ENCODE measurements around the gene RAB24. TPM values are rescaled to one million over a fixed set of nuclear protein-coding genes. Genes with fewer than 3 reads are reported as not detected.

The RAB24 gene
- total and polyA plus RNA-seq, 2 donors (not counting 1 experiment from before 2014, with no cell fraction given) = 25.9 to 34.2 TPM

DNA sequence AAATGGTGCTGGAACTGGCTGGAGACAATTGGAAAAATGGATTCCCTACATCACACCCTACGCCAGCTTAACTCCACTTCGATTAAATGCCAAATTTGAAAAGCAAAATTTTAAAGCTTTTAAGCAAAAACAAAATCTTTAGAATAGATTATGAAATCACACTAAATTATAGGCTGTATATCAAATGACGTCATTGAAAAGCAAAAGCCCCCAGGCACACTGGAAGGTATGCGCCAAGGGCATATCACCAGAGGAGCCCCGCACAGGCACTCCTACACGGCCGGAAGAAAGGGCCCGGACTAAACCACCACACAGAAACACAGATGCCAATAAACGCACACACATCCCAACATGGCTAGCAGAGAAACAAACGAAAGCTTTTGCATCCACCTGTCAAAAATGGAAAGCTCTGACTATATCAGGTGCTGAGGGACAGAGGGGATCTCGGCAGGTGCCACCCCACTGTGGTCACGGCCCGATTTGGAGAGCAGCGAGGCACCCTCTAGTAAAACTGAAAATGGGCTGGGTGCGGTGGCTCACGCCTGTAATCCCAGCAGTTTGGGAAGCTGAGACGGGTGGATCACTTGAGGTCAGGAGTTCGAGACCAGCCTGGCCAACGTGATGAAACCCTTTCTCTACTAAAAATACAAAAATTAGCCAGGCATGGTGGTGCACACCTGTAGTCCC lies 25.2 kb upstream of the RAB24 start:
- H3K4me1 ChIP-seq (ENCODE audit: control insufficient read depth, extremely low read depth, insufficient read depth, low read length) = peaks cover 9% of the 10 kb centered on the region
- no peak overlapping the region for H3K4me3 ChIP-seq (replicated peaks in 1 of 4; ENCODE audit: control extremely low read depth in 1 of 4, insufficient read depth in 1 of 4, low read depth in 3 of 4, low read length in 4 of 4)
- peaks cover 20% of the 10 kb centered on the region for H3K36me3 ChIP-seq (ENCODE audit: control insufficient read depth, insufficient read depth, low read length)
- no peaks in the 10 kb centered on the region for H4K20me1 ChIP-seq (ENCODE audit: control insufficient read depth, extremely low read depth, insufficient read depth, low read length)
- no peak overlapping the region for H3K4me2 ChIP-seq (ENCODE audit: extremely low read depth, insufficient read depth, low read length)
- no peaks in the 10 kb centered on the region for H3K9me3 ChIP-seq (ENCODE audit: control insufficient read depth, insufficient read depth, low read depth, low read length)
- TF ChIP-seq CTCF (conservative IDR thresholded peaks at IDR 0.05 in 1 of 2, IDR thresholded peaks at IDR 0.05 in 1 of 2; ENCODE audit: low read depth in 1 of 2, low read length in 2 of 2) (no peak), EZH2 (IDR thresholded peaks at IDR 0.05; ENCODE audit: low read length, missing control alignments) (no peak)
- H3K27ac ChIP-seq (ENCODE audit: insufficient read depth, low read length) = no peak overlapping the region
- no peak overlapping the region for H3K9ac ChIP-seq (ENCODE audit: insufficient read depth, low read length)
- no peaks in the 10 kb centered on the region for H3K27me3 ChIP-seq (ENCODE audit: control insufficient read depth, insufficient read depth, low read length)
- DNase-seq (ENCODE audit: low read depth in 2 of 2) = no peak
- no peak overlapping the region for H2AFZ ChIP-seq (ENCODE audit: low read length)
- no peaks in the 10 kb centered on the region for H3K79me2 ChIP-seq (ENCODE audit: control insufficient read depth, insufficient read depth, low read length)

DNA sequence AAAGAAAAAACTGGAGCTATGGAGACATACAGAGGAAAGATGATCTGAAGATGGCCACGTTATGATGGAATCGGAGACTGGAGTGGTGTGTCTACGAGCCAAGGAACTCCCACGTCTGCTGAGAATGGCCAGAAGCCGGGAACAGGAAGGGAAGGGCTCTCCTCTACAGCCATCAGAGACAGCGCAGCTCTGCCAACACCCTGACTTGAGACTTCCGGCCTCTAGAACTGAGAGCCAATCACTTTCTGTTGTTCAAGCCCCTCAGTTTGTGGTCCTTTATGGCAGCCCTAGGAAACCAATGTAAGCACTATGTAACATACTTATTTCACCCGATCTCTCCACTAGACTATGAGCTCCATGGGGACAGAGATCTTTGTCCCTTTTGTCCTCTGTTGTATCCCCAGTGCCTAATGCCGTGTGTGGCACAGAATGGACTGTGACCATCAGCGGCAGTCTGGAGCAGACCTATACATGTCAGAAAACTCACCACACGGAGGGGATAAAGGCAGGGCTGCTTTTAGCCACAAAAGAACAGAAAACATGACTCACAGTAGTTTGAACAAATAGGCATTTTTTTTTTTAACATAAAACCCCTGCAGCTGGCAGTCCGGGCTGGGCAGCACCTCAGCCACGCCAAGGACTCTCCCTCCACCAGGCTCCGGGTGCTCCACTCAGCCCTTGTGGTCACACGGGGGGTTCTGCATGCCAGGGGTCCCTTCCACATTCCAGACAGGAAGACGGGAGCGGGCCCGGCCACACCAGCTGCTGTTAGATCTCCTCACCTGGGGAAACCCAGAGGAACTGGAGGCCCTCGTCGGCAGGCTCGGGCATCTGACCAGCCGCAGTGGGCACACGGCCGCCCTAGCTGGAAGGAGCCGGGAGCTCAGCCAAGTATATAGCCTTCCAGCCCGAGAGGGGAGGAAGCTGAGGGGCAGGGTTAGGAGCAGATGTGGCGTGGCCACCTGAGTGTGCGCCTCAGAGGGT lies 24.3 kb upstream of the RAB24 start:
- peaks cover 14% of the 10 kb centered on the region for H3K36me3 ChIP-seq (ENCODE audit: control insufficient read depth, insufficient read depth, low read length)
- H4K20me1 ChIP-seq (ENCODE audit: control insufficient read depth, extremely low read depth, insufficient read depth, low read length) = no peaks in the 10 kb centered on the region

More for the DNA sequence above, 24.3 kb upstream of the RAB24 start:
- Histone ChIP-seq H3K27ac (ENCODE audit: insufficient read depth, low read length) (peak overlapping the region; percentile 81), H3K4me1 (ENCODE audit: control insufficient read depth, extremely low read depth, insufficient read depth, low read length) (peaks cover 9% of the 10 kb centered on the region), H3K79me2 (ENCODE audit: control insufficient read depth, insufficient read depth, low read length) (no peaks in the 10 kb centered on the region), H3K27me3 (ENCODE audit: control insufficient read depth, insufficient read depth, low read length) (no peaks in the 10 kb centered on the region), H3K4me2 (ENCODE audit: extremely low read depth, insufficient read depth, low read length) (peak overlapping the region; percentile 59), H3K4me3 (replicated peaks in 1 of 4; ENCODE audit: control extremely low read depth in 1 of 4, insufficient read depth in 1 of 4, low read depth in 3 of 4, low read length in 4 of 4) (no peak overlapping the region), H2AFZ (ENCODE audit: low read length) (no peak overlapping the region), H3K9ac (ENCODE audit: insufficient read depth, low read length) (no peak overlapping the region), H3K9me3 (ENCODE audit: control insufficient read depth, insufficient read depth, low read depth, low read length) (no peaks in the 10 kb centered on the region)
- DNase-seq (ENCODE audit: low read depth in 2 of 2) = peak; percentile 51 to 80
- TF ChIP-seq EZH2 (IDR thresholded peaks at IDR 0.05; ENCODE audit: low read length, missing control alignments) (no peak), CTCF (conservative IDR thresholded peaks at IDR 0.05 in 1 of 2, IDR thresholded peaks at IDR 0.05 in 1 of 2; ENCODE audit: low read depth in 1 of 2, low read length in 2 of 2) (no peak)
